ENCODE measurements around the gene HDAC11. TPM values are rescaled to one million over a fixed set of nuclear protein-coding genes. Genes with fewer than 3 reads are reported as not detected.

Gene HDAC11
- total and polyA plus RNA-seq, 4 donors = 12.3 to 17.3 (median 15.0) TPM

- ATAC-seq (ENCODE audit: insufficient read depth, low FRiP score) = no peak
- WGBS, 2 donors = 4 to 8% methylated on average over 8 of the region's 8 CpGs
- Histone ChIP-seq H3K27ac (ENCODE audit: low read depth in 1 of 2, low read length in 1 of 2) (no peak overlapping the region), H3K9ac (ENCODE audit: insufficient read depth in 1 of 2, low read length in 2 of 2) (no peak overlapping the region), H3K4me3 (no peak overlapping the region), H3K27me3 (ENCODE audit: control insufficient read depth in 3 of 3, insufficient read depth in 3 of 3, low read length in 2 of 3) (peaks cover 0 to 4% (median 0%) of the 10 kb centered on the region in 3 donors), H3K9me3 (ENCODE audit: control insufficient read depth in 4 of 4, insufficient read depth in 3 of 4, low read length in 3 of 4) (no peaks in the 10 kb centered on the region), H3K36me3 (ENCODE audit: control insufficient read depth in 4 of 4, insufficient read depth in 4 of 4, low read length in 4 of 4) (no peaks in the 10 kb centered on the region), H3K4me1 (ENCODE audit: control insufficient read depth in 5 of 5, insufficient read depth in 5 of 5, low read length in 5 of 5) (peaks cover 0 to 42% (median 6%) of the 10 kb centered on the region in 5 donors)
- DNase-seq = peak in 1 of 3 donors; percentile 59
- TF ChIP-seq, protein P1, sequence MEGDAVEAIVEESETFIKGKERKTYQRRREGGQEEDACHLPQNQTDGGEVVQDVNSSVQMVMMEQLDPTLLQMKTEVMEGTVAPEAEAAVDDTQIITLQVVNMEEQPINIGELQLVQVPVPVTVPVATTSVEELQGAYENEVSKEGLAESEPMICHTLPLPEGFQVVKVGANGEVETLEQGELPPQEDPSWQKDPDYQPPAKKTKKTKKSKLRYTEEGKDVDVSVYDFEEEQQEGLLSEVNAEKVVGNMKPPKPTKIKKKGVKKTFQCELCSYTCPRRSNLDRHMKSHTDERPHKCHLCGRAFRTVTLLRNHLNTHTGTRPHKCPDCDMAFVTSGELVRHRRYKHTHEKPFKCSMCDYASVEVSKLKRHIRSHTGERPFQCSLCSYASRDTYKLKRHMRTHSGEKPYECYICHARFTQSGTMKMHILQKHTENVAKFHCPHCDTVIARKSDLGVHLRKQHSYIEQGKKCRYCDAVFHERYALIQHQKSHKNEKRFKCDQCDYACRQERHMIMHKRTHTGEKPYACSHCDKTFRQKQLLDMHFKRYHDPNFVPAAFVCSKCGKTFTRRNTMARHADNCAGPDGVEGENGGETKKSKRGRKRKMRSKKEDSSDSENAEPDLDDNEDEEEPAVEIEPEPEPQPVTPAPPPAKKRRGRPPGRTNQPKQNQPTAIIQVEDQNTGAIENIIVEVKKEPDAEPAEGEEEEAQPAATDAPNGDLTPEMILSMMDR (IDR thresholded peaks at IDR 0.05; ENCODE audit: control extremely low read depth, extremely low read depth) = no peak
Observed at GRCh38 chr3:13536832-13537231, 56.7 kb downstream of the HDAC11 start.

DNA sequence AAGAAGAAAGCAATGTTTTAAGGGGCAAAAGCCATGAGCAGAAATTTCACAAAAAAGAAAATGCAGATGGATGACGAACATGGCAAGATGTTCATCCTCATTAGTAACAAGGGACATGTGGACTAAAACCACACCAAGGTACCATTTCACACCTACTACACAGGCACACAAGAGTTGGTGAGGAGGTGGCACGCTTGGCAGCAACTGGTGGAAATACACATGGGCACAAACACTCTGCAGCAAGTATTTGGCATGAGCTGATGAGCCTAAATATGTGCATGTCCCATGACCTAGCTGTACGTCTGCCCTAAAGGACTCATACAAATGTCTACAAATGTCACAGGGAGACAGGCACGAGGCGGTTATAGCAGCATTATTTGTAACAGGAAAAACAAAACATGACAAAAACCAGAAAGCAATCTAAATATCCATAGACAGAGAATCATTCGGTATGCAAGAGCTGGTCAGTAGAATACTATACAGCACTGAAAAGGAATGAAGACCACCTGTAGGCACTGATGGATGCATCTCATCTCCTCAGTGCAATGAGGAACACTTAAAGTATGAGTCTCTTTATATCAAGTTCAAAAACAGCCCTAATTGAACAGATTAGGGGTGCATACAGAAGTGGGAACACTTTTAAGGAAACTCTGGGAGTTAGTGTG lies 57.3 kb downstream of the HDAC11 start:
- no peak overlapping the region for H3K4me3 ChIP-seq
- no peaks in the 10 kb centered on the region for H3K9me3 ChIP-seq (ENCODE audit: control insufficient read depth in 4 of 4, insufficient read depth in 3 of 4, low read length in 3 of 4)
- peaks cover 0 to 37% (median 6%) of the 10 kb centered on the region in 5 donors for H3K4me1 ChIP-seq (ENCODE audit: control insufficient read depth in 5 of 5, insufficient read depth in 5 of 5, low read length in 5 of 5)
- 93% methylated on average over 6 of the region's 6 CpGs for WGBS, 2 donors
- H3K36me3 ChIP-seq (ENCODE audit: control insufficient read depth in 4 of 4, insufficient read depth in 4 of 4, low read length in 4 of 4) = no peaks in the 10 kb centered on the region
- H3K27me3 ChIP-seq (ENCODE audit: control insufficient read depth in 3 of 3, insufficient read depth in 3 of 3, low read length in 2 of 3) = no peaks in the 10 kb centered on the region
- TF ChIP-seq, protein P1 (IDR thresholded peaks at IDR 0.05; ENCODE audit: control extremely low read depth, extremely low read depth) = no peak
- no peak overlapping the region for H3K27ac ChIP-seq (ENCODE audit: low read depth in 1 of 2, low read length in 1 of 2)
- H3K9ac ChIP-seq (ENCODE audit: insufficient read depth in 1 of 2, low read length in 2 of 2) = no peak overlapping the region
- DNase-seq (no peak), ATAC-seq (ENCODE audit: insufficient read depth, low FRiP score) (no peak)

GRCh38 chr3:13537909-13538296 lies 57.8 kb downstream of the HDAC11 start:
- 63 to 93% methylated on average over 6 of the region's 6 CpGs for WGBS, 2 donors
- ATAC-seq (ENCODE audit: insufficient read depth, low FRiP score) (no peak), DNase-seq (no peak)
- no peaks in the 10 kb centered on the region for H3K36me3 ChIP-seq (ENCODE audit: control insufficient read depth in 4 of 4, insufficient read depth in 4 of 4, low read length in 4 of 4)
- H3K27ac ChIP-seq (ENCODE audit: low read depth in 1 of 2, low read length in 1 of 2) = no peak overlapping the region
- no peaks in the 10 kb centered on the region for H3K9me3 ChIP-seq (ENCODE audit: control insufficient read depth in 4 of 4, insufficient read depth in 3 of 4, low read length in 3 of 4)
- TF ChIP-seq, protein P1 (IDR thresholded peaks at IDR 0.05; ENCODE audit: control extremely low read depth, extremely low read depth) = no peak
- H3K4me1 ChIP-seq (ENCODE audit: control insufficient read depth in 5 of 5, insufficient read depth in 5 of 5, low read length in 5 of 5) = peaks cover 0 to 31% (median 3%) of the 10 kb centered on the region in 5 donors
- H3K27me3 ChIP-seq (ENCODE audit: control insufficient read depth in 3 of 3, insufficient read depth in 3 of 3, low read length in 2 of 3) = no peaks in the 10 kb centered on the region
- H3K9ac ChIP-seq (ENCODE audit: insufficient read depth in 1 of 2, low read length in 2 of 2) = no peak overlapping the region
- no peak overlapping the region for H3K4me3 ChIP-seq

Data from lung (tissue), 12 donors.